GM15510 (cell line): ENCODE results near the gene LLGL1.

Experiments
- POLR2A ChIP-seq: IDR thresholded peaks from 3 replicates; pipeline ENCODE4 v1.6.1; 2011; ENCODE audit warnings: borderline replicate concordance; ENCODE audit not compliant: insufficient read length; ENCODE audit errors: extremely low read depth

Gene LLGL1

GRCh38 chr17:18187226-18187625 lies 38.2 kb upstream of the LLGL1 start:
- TF ChIP-seq POLR2A, result no peak

GRCh38 chr17:18187821-18188761 lies 37.3 kb upstream of the LLGL1 start:
- TF ChIP-seq POLR2A, result no peak

- no peak for TF ChIP-seq POLR2A
These were observed 34.7 kb upstream of the LLGL1 start for GRCh38 chr17:18190628-18191235.

- TF ChIP-seq POLR2A, result no peak
These were observed 34.2 kb upstream of the LLGL1 start for GRCh38 chr17:18191236-18191667.

GRCh38 chr17:18191967-18192366 lies 33.5 kb upstream of the LLGL1 start:
- no peak for TF ChIP-seq POLR2A

- no peak for TF ChIP-seq POLR2A
These were observed 31.0 kb upstream of the LLGL1 start for GRCh38 chr17:18194394-18194793.

GRCh38 chr17:18194804-18195203 lies 30.6 kb upstream of the LLGL1 start:
- TF ChIP-seq POLR2A, result no peak

GRCh38 chr17:18195246-18195645 lies 30.2 kb upstream of the LLGL1 start:
- TF ChIP-seq POLR2A, result no peak

- TF ChIP-seq POLR2A, result no peak
These were observed 27.8 kb upstream of the LLGL1 start for GRCh38 chr17:18197535-18198194.

GRCh38 chr17:18198530-18198929 lies 26.9 kb upstream of the LLGL1 start:
- TF ChIP-seq POLR2A, result no peak

GRCh38 chr17:18201108-18201507 lies 24.3 kb upstream of the LLGL1 start:
- no peak for TF ChIP-seq POLR2A

GRCh38 chr17:18203308-18203707 lies 22.1 kb upstream of the LLGL1 start:
- TF ChIP-seq POLR2A, result no peak

GRCh38 chr17:18205861-18206260 lies 19.6 kb upstream of the LLGL1 start:
- no peak for TF ChIP-seq POLR2A

GRCh38 chr17:18206962-18207361 lies 18.5 kb upstream of the LLGL1 start:
- TF ChIP-seq POLR2A, result no peak

- no peak for TF ChIP-seq POLR2A
These were observed 17.3 kb upstream of the LLGL1 start for GRCh38 chr17:18208092-18208491.
